Liver (tissue), 9 donors: ENCODE measurements around the gene CISD2. TPM values are rescaled to one million over a fixed set of nuclear protein-coding genes. Genes with fewer than 3 reads are reported as not detected.

Source experiments
- DNase-seq: peaks from one replicate; pipeline ENCODE4 v3.0.0-alpha.2; 2017; ENCODE audit warnings: low spot score
- H3K27ac ChIP-seq, 2 donors: one replicate each; pipeline ENCODE4 v1.7.0; 2013; ENCODE audit warnings: inconsistent platforms in 2 of 2, low read length in 2 of 2, control low read depth in 1 of 2, low read depth in 1 of 2, mild to moderate bottlenecking in 1 of 2
- H3K27me3 ChIP-seq, 4 donors: one replicate each; pipeline versions ENCODE4 v1.6.1 to v1.7.0; 2013; ENCODE audit warnings: low read length in 3 of 4, inconsistent platforms in 1 of 4, mild to moderate bottlenecking in 1 of 4, moderate library complexity in 1 of 4; ENCODE audit not compliant: control insufficient read depth in 4 of 4, insufficient read depth in 4 of 4
- H3K36me3 ChIP-seq, 4 donors: one replicate each; pipeline versions ENCODE4 v1.6.1 to v1.7.0; 2013; ENCODE audit warnings: low read length in 3 of 4, mild to moderate bottlenecking in 3 of 4, low read depth in 1 of 4, moderate library complexity in 1 of 4; ENCODE audit not compliant: control insufficient read depth in 4 of 4, insufficient read depth in 3 of 4
- H3K4me1 ChIP-seq, 4 donors: one replicate each; pipeline versions ENCODE4 v1.6.1 to v1.7.0; 2013; ENCODE audit warnings: low read length in 3 of 4, mild to moderate bottlenecking in 3 of 4, moderate library complexity in 1 of 4; ENCODE audit not compliant: control insufficient read depth in 4 of 4, insufficient read depth in 4 of 4
- H3K4me3 ChIP-seq, 3 donors: one replicate each; pipeline versions ENCODE4 v1.6.1 to v1.7.0; 2013; ENCODE audit warnings: low read length in 3 of 3, control low read depth in 1 of 3, low read depth in 1 of 3, mild to moderate bottlenecking in 1 of 3
- H3K9ac ChIP-seq, 2 donors: one replicate each; pipeline ENCODE4 v1.7.0; 2013; ENCODE audit warnings: low read length in 2 of 2, mild to moderate bottlenecking in 2 of 2, moderate library complexity in 2 of 2, control low read depth in 1 of 2, low read depth in 1 of 2
- H3K9me3 ChIP-seq, 4 donors: one replicate each; pipeline versions ENCODE4 v1.6.1 to v1.7.0; 2013; ENCODE audit warnings: low read length in 3 of 4; ENCODE audit not compliant: control insufficient read depth in 4 of 4
- EGR1 ChIP-seq, 2 donors: IDR thresholded peaks; 2 replicates each; pipeline ENCODE4 v1.6.1; 2016 to 2018; ENCODE audit warnings: antibody characterized with exemption in 2 of 2, low read depth in 2 of 2
- FOXA1 ChIP-seq: IDR thresholded peaks from 2 replicates; pipeline ENCODE4 v1.6.1; 2016; ENCODE audit warnings: antibody characterized with exemption
- FOXA2 ChIP-seq: IDR thresholded peaks from 2 replicates; pipeline ENCODE4 v1.6.1; 2016; ENCODE audit warnings: antibody characterized with exemption
- HNF4A ChIP-seq, 2 donors: conservative IDR thresholded peaks; 2 replicates each; pipeline ENCODE4 v1.6.1; 2016; ENCODE audit warnings: antibody characterized with exemption in 2 of 2, mild to moderate bottlenecking in 2 of 2
- HNF4G ChIP-seq: IDR thresholded peaks from 2 replicates; pipeline ENCODE4 v1.6.1; 2016; ENCODE audit warnings: antibody characterized with exemption
- MAX ChIP-seq: IDR thresholded peaks from 2 replicates; pipeline ENCODE4 v1.6.1; 2016; ENCODE audit warnings: antibody characterized with exemption
- NR2F2 ChIP-seq: IDR thresholded peaks from 2 replicates; pipeline ENCODE4 v1.6.1; 2016; ENCODE audit warnings: antibody characterized with exemption
- REST ChIP-seq: IDR thresholded peaks from 2 replicates; pipeline ENCODE4 v1.6.1; 2016; ENCODE audit warnings: antibody characterized with exemption, mild to moderate bottlenecking
- RXRA ChIP-seq, 2 donors: IDR thresholded peaks; 2 replicates each; pipeline ENCODE4 v1.6.1; 2017 to 2018; ENCODE audit warnings: antibody characterized with exemption in 2 of 2, mild to moderate bottlenecking in 1 of 2
- SP1 ChIP-seq: IDR thresholded peaks from 2 replicates; pipeline ENCODE4 v1.6.1; 2018; ENCODE audit warnings: antibody characterized with exemption, mild to moderate bottlenecking
- TAF1 ChIP-seq: conservative IDR thresholded peaks from 2 replicates; pipeline ENCODE4 v1.6.1; 2016; ENCODE audit warnings: antibody characterized with exemption, mild to moderate bottlenecking
- YY1 ChIP-seq: IDR thresholded peaks from 2 replicates; pipeline ENCODE4 v1.6.1; 2016; ENCODE audit warnings: antibody characterized with exemption, mild to moderate bottlenecking
- ZBTB33 ChIP-seq: IDR thresholded peaks from 2 replicates; pipeline ENCODE4 v1.6.1; 2016; ENCODE audit warnings: antibody characterized with exemption
- WGBS: extraction: QIAGEN DNeasy Blood & Tissue Kit; methylation state at CpG from one replicate; pipeline ENCODE4 v1.1.7; 2013; 5-methylcytosine and 5-hydroxymethylcytosine counted together
- polyA plus RNA-seq, 2 donors: library from polyadenylated mRNA; stranded (reverse) in 1 of 2; unstranded in 1 of 2; fragments of 200-250 nt in 1 of 2; fragments of >200 nt in 1 of 2; fragmentation: Nextera tagmentation in 1 of 2; extraction: Ambion mirVana in 1 of 2; gene quantifications; one replicate each; pipeline versions ENCODE4 v1.2.1 to v1.2.3, GENCODE V29; 2013 to 2015
- total RNA-seq, 2 donors: library from RNA; depleted of rRNA; stranded (reverse); fragments of >200 nt; gene quantifications; one replicate each; pipeline ENCODE4 v1.2.3, GENCODE V29; 2014
- TF ChIP-seq, protein P1 (sequence below): IDR thresholded peaks from 2 replicates; pipeline ENCODE4 v1.6.1; 2016; ENCODE audit warnings: antibody characterized with exemption
- TF ChIP-seq, protein P2 (sequence below): fragments of 150-350 bp; IDR thresholded peaks from 2 replicates; pipeline ENCODE4 v1.5.1; 2017; ENCODE audit warnings: improper control_type of control experiment, low read depth, low read length; ENCODE audit not compliant: missing input control
- donor health status: healthy.
- donor health status: healthy.
- donor health status: healthy.
- donor health status: healthy.
- donor health status: healthy.

Gene CISD2
- total and polyA plus RNA-seq, 4 donors = 31.5 to 83.2 (median 54.9) TPM

DNA sequence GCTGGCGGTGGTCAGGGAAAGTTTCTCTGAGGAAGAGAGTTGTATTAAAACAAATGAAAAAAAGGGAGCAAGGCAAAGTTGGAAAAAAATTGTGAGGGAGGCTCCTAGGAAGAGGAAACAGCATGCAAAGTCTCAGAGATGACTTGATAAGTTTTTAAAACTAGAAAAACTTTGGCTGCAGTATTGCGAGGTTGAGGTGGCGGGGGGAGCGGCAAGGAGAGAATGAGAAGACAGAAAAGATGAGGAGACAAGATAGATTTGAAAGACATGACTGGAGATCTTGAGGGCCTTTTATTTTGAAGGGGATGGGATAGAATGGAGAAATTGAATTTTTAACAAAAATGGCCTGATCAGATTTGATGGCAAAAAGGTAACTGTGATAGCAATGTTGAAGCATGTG is 36.7 kb upstream of the CISD2 start:
- 93% methylated on average over 4 of the region's 4 CpGs for WGBS
- Histone ChIP-seq H3K27ac (no peak overlapping the region), H3K36me3 (no peaks in the 10 kb centered on the region), H3K9ac (no peak overlapping the region), H3K27me3 (no peaks in the 10 kb centered on the region), H3K4me1 (peaks cover 0 to 5% (median under 1%) of the 10 kb centered on the region in 4 donors), H3K4me3 (no peak overlapping the region), H3K9me3 (no peaks in the 10 kb centered on the region)
- DNase-seq = no peak
- TF ChIP-seq TAF1 (no peak), EGR1 (IDR thresholded peaks at IDR 0.05; ENCODE audit: low read depth in 2 of 2) (no peak), NR2F2 (no peak), REST (no peak), FOXA2 (no peak), ZBTB33 (no peak), HNF4G (no peak), HNF4A (conservative IDR thresholded peaks at IDR 0.05) (no peak), YY1 (no peak), MAX (no peak), FOXA1 (no peak), RXRA (IDR thresholded peaks at IDR 0.05) (no peak)
- TF ChIP-seq, protein P1, sequence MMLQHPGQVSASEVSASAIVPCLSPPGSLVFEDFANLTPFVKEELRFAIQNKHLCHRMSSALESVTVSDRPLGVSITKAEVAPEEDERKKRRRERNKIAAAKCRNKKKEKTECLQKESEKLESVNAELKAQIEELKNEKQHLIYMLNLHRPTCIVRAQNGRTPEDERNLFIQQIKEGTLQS = no peak
- TF ChIP-seq, protein P2, sequence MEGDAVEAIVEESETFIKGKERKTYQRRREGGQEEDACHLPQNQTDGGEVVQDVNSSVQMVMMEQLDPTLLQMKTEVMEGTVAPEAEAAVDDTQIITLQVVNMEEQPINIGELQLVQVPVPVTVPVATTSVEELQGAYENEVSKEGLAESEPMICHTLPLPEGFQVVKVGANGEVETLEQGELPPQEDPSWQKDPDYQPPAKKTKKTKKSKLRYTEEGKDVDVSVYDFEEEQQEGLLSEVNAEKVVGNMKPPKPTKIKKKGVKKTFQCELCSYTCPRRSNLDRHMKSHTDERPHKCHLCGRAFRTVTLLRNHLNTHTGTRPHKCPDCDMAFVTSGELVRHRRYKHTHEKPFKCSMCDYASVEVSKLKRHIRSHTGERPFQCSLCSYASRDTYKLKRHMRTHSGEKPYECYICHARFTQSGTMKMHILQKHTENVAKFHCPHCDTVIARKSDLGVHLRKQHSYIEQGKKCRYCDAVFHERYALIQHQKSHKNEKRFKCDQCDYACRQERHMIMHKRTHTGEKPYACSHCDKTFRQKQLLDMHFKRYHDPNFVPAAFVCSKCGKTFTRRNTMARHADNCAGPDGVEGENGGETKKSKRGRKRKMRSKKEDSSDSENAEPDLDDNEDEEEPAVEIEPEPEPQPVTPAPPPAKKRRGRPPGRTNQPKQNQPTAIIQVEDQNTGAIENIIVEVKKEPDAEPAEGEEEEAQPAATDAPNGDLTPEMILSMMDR = no peak

DNA sequence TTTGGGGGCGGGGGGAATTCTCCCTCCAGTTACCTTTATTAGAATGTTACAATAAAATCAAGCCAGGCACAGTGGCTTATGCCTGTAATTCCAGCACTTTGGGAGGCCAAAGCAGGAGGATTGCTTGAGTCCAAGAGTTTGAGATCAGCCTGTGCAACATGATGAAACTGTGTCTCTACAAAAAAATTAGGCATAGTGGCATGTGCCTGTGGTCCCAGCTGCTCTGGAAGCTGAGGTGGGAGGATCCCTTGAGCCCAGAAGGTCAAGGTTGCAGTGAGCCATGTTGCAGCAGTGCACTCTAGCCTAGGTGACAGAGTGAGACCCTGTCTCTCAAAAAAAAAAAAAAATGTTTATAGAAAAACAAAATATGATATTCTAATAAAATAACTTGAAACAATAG is 36.1 kb upstream of the CISD2 start:
- Histone ChIP-seq H3K9ac (no peak overlapping the region), H3K4me1 (peaks cover 0 to 5% (median under 1%) of the 10 kb centered on the region in 4 donors), H3K4me3 (no peak overlapping the region), H3K27ac (no peak overlapping the region), H3K9me3 (no peaks in the 10 kb centered on the region), H3K36me3 (no peaks in the 10 kb centered on the region), H3K27me3 (no peaks in the 10 kb centered on the region)
- DNase-seq = no peak
- WGBS = 92% methylated on average over 1 of the region's 1 CpG
- TF ChIP-seq TAF1 (no peak), REST (no peak), MAX (no peak), SP1 (no peak)
